Activated naive CD8-positive, alpha-beta T cell treated with anti-CD3 and anti-CD28 coated beads, Interleukin-2, amount 10 ng/mL, durations not matched to agents 7 days and 5 days (primary cell): Measurements from ENCODE around the gene SOX18. TPM values are rescaled to one million over a fixed set of nuclear protein-coding genes. Genes with fewer than 3 reads are reported as not detected.
"Not testable (repeated sequence)": the region's sequence is repeated elsewhere in the genome, so short reads cannot be mapped to it uniquely, and the experiment has no call there.

Experiments
- ATAC-seq: fragments of 150-1000 bp; cut with Tn5 transposase; one replicate; pipeline ENCODE4 v1.10.0; 2021; ENCODE audit warnings: low read depth, moderate library complexity
- POLR2A ChIA-PET: fragments of 350-600 bp; sonication (Branson Sonifier 250); formaldehyde crosslinking; loops from one replicate; lab custom pipeline; 2021; ENCODE audit warnings: antibody characterized with exemption; lab: Charles Lee
- DNase-seq: peaks from one replicate; pipeline ENCODE4 v3.0.0; 2021
- H3K27ac Mint-ChIP-seq: one replicate; pipeline ENCODE4 v1.8.0; 2022; ENCODE audit warnings: mild to moderate bottlenecking, mixed read lengths
- H3K27me3 Mint-ChIP-seq: one replicate; pipeline ENCODE4 v1.8.0; 2022; ENCODE audit warnings: mild to moderate bottlenecking, moderate library complexity, mixed read lengths
- H3K36me3 Mint-ChIP-seq: one replicate; pipeline ENCODE4 v1.8.0; 2021; ENCODE audit warnings: mild to moderate bottlenecking, mixed read lengths
- H3K4me1 Mint-ChIP-seq: one replicate; pipeline ENCODE4 v1.8.0; 2021; ENCODE audit warnings: mixed read lengths
- H3K4me3 Mint-ChIP-seq: one replicate; pipeline ENCODE4 v1.8.0; 2022; ENCODE audit warnings: mild to moderate bottlenecking, moderate library complexity, mixed read lengths
- H3K9me3 Mint-ChIP-seq: one replicate; pipeline ENCODE4 v1.8.0; 2021; ENCODE audit warnings: mixed read lengths
- total RNA-seq, 2 experiments: library from RNA; stranded (reverse); gene quantifications; one replicate each; pipeline ENCODE4 v1.2.3, GENCODE V29; 2021

SOX18 gene
- under 1 TPM; 0.30 to 0.51 TPM for total RNA-seq

DNA sequence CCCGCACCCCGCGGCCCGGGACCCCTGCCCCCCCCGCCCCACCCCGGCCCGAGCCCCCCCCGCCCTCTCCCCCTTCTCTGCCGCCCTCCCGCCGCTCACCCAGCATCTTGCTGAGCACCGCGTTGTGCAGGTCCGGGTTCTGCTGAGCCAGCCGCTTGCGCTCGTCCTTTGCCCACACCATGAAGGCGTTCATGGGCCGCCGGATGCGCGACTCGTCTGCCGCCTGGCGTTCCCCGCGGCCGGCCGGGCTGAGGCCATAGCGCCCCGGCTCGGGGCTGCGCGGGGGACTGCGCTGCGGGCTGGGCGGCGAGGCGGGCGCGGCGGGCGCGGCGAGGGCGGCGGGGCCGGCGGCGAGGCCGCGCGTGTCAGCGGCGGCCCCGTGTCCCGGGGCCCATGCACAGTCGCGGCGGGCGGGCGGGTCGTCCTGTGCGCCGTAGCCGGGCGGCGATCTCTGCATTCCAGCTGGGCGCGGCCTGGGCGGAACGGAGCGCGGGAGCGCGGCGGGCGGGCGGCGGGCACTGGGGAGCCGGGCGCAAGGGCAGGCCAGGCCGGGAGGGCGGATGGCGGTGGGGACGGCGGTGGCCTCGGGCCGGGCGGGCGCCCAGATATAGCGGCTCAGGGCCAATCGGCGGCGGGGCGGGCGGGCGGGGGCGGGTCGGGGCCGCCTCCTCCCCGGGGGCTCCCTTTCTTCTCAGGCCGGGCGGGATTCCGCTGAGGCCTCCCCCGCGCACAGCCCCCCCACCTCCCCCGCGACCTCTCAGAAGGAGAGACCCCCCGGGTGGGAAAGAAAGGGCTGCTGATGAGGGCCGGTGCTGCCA is at the start of gene SOX18:
TSS of gene SOX18 (minus strand) at position 580 of the 818 bp plus-strand sequence. CDS start at position 457, 123 bp downstream.
- Mint-ChIP-seq H3K36me3 (no peaks in the 10 kb centered on the region), H3K4me3 (peak within 1 kb of the TSS; percentile 71), H3K27me3 (peaks cover 28% of the 10 kb centered on the region), H3K9me3 (no peaks in the 10 kb centered on the region), H3K4me1 (peaks cover 10% of the 10 kb centered on the region), H3K27ac (no peak within 1 kb of the TSS)
- peak; percentile 59 for ATAC-seq
- POLR2A ChIA-PET = no interaction called here
- peak; percentile 66 for DNase-seq

DNA sequence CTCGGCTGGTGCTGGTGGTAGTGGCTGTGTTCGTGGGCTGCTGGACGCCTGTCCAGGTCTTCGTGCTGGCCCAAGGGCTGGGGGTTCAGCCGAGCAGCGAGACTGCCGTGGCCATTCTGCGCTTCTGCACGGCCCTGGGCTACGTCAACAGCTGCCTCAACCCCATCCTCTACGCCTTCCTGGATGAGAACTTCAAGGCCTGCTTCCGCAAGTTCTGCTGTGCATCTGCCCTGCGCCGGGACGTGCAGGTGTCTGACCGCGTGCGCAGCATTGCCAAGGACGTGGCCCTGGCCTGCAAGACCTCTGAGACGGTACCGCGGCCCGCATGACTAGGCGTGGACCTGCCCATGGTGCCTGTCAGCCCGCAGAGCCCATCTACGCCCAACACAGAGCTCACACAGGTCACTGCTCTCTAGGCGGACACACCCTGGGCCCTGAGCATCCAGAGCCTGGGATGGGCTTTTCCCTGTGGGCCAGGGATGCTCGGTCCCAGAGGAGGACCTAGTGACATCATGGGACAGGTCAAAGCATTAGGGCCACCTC is 49.1 kb upstream of the SOX18 start:
- Mint-ChIP-seq H3K4me3 (no peak overlapping the region), H3K27me3 (peaks cover 18% of the 10 kb centered on the region), H3K9me3 (peaks cover 2% of the 10 kb centered on the region), H3K36me3 (peaks cover 4% of the 10 kb centered on the region), H3K4me1 (peaks cover 6% of the 10 kb centered on the region), H3K27ac (no peak overlapping the region)
- POLR2A ChIA-PET = no interaction called here
- DNase-seq (no peak), ATAC-seq (no peak)

DNA sequence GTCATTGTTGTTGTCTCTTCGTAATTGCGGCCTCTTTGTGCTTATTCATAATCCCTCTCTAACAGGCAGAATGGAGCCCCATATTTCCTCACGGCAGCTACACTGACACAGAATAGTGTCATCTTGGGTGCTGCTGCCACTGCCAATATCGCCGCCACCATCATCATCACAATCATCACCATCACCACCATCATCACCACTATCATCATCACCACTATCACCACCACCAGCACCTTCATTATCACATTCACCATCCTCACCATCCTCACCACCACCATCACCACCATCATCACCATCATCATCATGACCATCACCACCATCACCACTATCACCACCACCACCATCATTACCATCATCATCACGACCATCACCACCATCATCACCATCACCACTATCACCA is 47.1 kb upstream of the SOX18 start:
- POLR2A ChIA-PET = no interaction called here
- peaks cover 7% of the 10 kb centered on the region for H3K27me3 Mint-ChIP-seq

DNA sequence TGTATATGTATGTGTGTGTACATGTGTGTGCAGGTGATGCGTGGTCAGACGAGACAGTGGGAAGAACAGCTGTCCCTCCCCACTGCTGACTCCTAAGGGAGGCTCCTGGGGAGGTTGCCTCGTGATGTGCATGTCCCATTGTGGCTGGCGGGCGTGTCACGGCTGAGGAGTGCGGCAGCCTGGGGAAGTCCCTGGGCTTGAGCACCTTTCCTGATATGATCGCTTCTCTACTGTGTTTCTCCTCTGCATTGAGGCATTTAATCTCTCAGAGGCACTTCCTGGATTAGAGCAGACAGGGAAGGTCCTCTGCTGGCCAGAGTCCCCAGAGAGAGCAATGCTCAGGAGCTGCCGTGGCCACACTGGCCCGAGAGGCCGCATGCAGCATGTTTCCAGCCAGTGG is 46.5 kb upstream of the SOX18 start:
- POLR2A ChIA-PET = no interaction called here
- peaks cover 2% of the 10 kb centered on the region for H3K9me3 Mint-ChIP-seq
- H3K4me1 Mint-ChIP-seq = peaks cover 6% of the 10 kb centered on the region
- ATAC-seq (no peak), DNase-seq (no peak)
- H3K36me3 Mint-ChIP-seq = peaks cover 4% of the 10 kb centered on the region
- H3K4me3 Mint-ChIP-seq = no peak overlapping the region
- peaks cover 1% of the 10 kb centered on the region for H3K27me3 Mint-ChIP-seq
- H3K27ac Mint-ChIP-seq = no peak overlapping the region

More for the DNA sequence above, 47.1 kb upstream of the SOX18 start:
- H3K4me1 Mint-ChIP-seq = peaks cover 6% of the 10 kb centered on the region
- DNase-seq = no peak
- no peak overlapping the region for H3K4me3 Mint-ChIP-seq
- no peak overlapping the region for H3K27ac Mint-ChIP-seq
- peaks cover 2% of the 10 kb centered on the region for H3K9me3 Mint-ChIP-seq
- no peak for ATAC-seq
- peaks cover 4% of the 10 kb centered on the region for H3K36me3 Mint-ChIP-seq

DNA sequence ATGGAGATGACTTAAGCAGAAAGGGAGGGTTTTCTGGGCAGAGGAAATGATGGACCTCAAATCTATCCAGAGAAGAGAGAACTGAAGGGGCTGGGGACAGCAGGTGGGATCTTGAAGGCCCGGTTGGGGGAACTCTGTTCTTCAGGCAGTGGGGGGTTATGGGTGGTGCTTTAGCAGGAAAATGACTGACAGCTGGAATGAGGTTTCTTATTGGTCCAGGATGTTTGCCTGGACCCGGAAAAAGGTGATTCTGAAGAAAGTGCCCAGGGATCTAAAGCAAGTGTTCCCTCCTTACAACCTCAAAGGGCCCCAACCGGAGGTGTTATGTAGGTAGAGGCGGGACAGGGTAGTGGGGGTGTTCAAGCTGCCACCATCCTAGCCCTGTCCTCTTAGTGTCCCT is 46.0 kb upstream of the SOX18 start:
- no peaks in the 10 kb centered on the region for H3K27me3 Mint-ChIP-seq
- no peak for ATAC-seq
- peaks cover 6% of the 10 kb centered on the region for H3K4me1 Mint-ChIP-seq
- DNase-seq = no peak
- POLR2A ChIA-PET = no interaction called here
- H3K27ac Mint-ChIP-seq = no peak overlapping the region
- H3K36me3 Mint-ChIP-seq = peaks cover 4% of the 10 kb centered on the region
- peaks cover 2% of the 10 kb centered on the region for H3K9me3 Mint-ChIP-seq
- H3K4me3 Mint-ChIP-seq = no peak overlapping the region

DNA sequence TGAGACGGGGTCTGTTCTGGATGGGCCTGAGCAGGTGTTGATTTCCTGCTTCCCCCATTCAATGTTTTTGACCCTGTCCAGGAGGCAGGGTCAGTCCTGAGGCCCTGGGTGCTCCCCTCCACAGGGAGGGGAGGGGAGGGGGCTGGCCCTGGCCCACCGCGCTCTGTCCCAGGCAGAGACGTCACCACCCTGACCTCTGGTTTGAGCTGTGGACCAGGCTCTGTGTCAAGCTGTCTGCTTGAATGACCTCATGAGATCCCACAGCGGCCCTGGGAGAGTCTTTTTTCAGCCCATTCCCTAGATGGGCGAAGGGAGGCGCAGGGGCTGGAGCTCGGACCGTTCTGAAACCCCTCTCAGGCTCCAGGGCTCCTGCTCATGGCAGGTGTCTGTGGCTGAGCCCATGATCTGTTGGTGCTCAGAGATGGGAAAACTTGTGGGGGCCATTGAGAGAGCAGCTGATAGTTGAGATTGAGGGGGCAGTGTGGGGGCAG is 43.6 kb upstream of the SOX18 start:
- H3K4me1 Mint-ChIP-seq = peaks cover 1% of the 10 kb centered on the region

DNA sequence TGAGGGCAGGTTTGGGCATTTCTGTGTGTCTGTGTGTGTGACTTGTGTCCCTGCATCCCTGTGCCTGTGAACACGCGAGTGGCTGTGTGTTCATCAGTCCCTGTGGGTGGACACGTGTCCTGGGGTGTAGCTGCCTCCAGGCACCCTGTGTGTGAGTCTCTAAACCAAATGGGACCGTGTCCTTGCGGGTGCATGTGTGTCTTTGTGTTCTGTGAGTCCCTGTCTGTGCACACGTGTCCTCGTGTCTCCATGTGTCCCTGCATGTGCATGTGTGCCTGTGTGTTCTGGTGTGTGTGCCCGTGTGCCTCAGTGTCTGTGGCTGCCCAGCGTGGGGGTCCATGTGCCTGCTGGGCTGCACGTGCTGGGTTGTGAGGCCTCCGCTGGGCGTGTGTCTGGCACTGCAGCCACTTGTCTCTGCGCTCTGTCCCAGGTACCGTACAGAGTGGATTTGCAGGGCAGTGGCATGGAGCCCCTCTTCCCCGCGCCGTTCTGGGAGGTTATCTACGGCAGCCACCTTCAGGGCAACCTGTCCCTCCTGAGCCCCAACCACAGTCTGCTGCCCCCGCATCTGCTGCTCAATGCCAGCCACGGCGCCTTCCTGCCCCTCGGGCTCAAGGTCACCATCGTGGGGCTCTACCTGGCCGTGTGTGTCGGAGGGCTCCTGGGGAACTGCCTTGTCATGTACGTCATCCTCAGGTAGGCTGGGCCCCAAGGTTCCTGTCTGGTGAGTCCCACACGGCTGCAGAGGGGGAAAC is 43.0 kb upstream of the SOX18 start:
- POLR2A ChIA-PET = no interaction called here
- H3K9me3 Mint-ChIP-seq = peaks cover 4% of the 10 kb centered on the region
- ATAC-seq (peak; percentile 12), DNase-seq (no peak)
- no peaks in the 10 kb centered on the region for H3K27me3 Mint-ChIP-seq
- H3K36me3 Mint-ChIP-seq = peaks cover 4% of the 10 kb centered on the region
- H3K4me3 Mint-ChIP-seq = no peak overlapping the region
- peaks cover 1% of the 10 kb centered on the region for H3K4me1 Mint-ChIP-seq
- no peak overlapping the region for H3K27ac Mint-ChIP-seq

More for the DNA sequence above, 43.6 kb upstream of the SOX18 start:
- DNase-seq = no peak
- no peak for ATAC-seq
- Mint-ChIP-seq H3K27me3 (no peaks in the 10 kb centered on the region), H3K9me3 (peaks cover 2% of the 10 kb centered on the region), H3K4me3 (no peak overlapping the region), H3K27ac (peak overlapping the region; percentile 72), H3K36me3 (peaks cover 4% of the 10 kb centered on the region)
- POLR2A ChIA-PET = no interaction called here

DNA sequence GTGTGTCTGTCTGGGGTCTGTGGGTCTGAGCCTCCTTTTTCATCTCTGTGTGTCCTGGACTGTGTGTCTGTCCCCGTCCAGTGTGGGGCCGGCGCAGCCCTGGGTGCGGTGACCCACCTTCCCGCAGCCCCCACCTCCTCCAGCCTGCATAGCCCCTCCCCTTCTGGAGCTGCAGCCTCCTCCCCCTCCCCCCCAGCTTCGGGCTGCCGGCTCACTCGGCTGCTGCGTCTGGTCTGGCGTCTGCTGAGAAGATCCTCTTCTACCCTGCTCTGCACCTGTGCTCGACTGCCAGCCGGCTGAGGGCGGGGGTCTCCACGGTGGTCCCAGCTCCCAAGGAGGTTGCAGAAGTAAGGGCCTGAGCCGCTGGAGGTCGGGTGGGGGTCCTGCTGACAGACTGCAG is 42.3 kb upstream of the SOX18 start:
- H3K27me3 Mint-ChIP-seq = peaks cover 1% of the 10 kb centered on the region
- H3K36me3 Mint-ChIP-seq = peaks cover 2% of the 10 kb centered on the region
- no peak for DNase-seq
- H3K9me3 Mint-ChIP-seq = peaks cover 2% of the 10 kb centered on the region
- H3K4me3 Mint-ChIP-seq = no peak overlapping the region
- POLR2A ChIA-PET = no interaction called here
- ATAC-seq = no peak
- H3K4me1 Mint-ChIP-seq = peaks cover 1% of the 10 kb centered on the region
- peak overlapping the region; percentile 40 for H3K27ac Mint-ChIP-seq

DNA sequence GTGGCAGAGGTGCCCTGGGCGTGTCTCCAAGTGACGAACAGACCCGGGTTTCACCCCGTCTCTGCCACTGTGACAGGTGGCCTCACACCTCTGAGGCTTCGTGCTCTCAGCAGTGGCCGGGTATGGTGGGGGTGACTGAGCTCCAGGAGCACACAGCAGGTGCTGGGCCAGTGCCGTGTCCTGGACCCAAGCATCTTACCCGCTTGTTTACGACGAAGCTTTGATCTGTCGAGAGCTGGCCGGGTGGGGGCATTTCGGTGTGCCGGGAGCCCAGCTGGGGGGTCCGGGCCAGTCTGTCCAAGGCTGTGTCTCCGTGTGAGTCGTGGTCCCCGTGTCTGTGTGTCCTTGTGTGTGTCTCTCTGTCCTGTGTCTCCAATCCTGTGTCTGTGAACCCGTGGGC is 41.9 kb upstream of the SOX18 start:
- peaks cover 4% of the 10 kb centered on the region for H3K9me3 Mint-ChIP-seq
- peaks cover 4% of the 10 kb centered on the region for H3K27me3 Mint-ChIP-seq
- DNase-seq (no peak), ATAC-seq (no peak)
- POLR2A ChIA-PET = no interaction called here
- peaks cover 1% of the 10 kb centered on the region for H3K4me1 Mint-ChIP-seq
- H3K4me3 Mint-ChIP-seq = no peak overlapping the region
- peak overlapping the region; percentile 40 for H3K27ac Mint-ChIP-seq
- no peaks in the 10 kb centered on the region for H3K36me3 Mint-ChIP-seq

DNA sequence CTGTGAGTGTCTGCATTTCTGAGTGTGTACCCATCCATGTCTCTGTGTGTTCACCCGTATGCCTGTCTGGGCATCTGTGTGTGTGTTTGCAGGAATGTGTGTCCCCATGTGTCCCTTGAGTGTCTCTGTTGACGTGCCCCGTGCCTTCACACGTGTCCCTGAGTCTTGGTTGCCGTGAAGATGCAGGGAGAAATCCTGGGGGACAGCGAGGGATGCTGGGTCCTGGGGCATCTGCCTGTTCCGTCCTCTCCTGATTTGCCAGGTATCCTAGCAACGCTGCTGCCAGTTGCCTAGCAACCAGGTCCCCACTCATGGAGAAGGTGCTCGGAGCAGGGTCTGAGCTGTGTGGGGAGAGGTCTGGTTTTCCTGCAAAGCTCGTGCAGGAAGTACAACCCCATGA is 40.7 kb upstream of the SOX18 start:
- Mint-ChIP-seq H3K27ac (no peak overlapping the region), H3K4me1 (peaks cover 1% of the 10 kb centered on the region), H3K27me3 (peaks cover 13% of the 10 kb centered on the region), H3K4me3 (no peak overlapping the region), H3K9me3 (peaks cover 4% of the 10 kb centered on the region), H3K36me3 (no peaks in the 10 kb centered on the region)
- POLR2A ChIA-PET = no interaction called here
- DNase-seq (no peak), ATAC-seq (no peak)

DNA sequence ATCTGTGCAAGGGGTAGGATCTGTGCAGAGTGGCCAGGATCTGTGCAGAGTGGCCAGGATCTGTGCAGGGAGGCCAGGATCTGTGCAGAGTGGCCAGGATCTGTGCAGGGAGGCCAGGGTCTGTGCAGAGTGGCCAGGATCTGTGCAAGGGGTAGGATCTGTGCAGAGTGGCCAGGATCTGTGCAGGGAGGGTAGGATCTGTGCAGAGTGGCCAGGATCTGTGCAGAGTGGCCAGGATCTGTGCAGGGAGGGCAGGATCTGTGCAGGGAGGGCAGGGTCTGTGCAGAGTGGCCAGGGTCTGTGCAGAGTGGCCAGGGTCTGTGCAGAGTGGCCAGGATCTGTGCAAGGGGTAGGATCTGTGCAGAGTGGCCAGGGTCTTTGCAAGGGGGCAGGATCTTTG is 39.1 kb upstream of the SOX18 start:
- H3K27me3 Mint-ChIP-seq = peaks cover 22% of the 10 kb centered on the region
- H3K36me3 Mint-ChIP-seq, POLR2A ChIA-PET, ATAC-seq, H3K4me3 Mint-ChIP-seq, DNase-seq, H3K9me3 Mint-ChIP-seq, H3K4me1 Mint-ChIP-seq, H3K27ac Mint-ChIP-seq: not testable (repeated sequence)

DNA sequence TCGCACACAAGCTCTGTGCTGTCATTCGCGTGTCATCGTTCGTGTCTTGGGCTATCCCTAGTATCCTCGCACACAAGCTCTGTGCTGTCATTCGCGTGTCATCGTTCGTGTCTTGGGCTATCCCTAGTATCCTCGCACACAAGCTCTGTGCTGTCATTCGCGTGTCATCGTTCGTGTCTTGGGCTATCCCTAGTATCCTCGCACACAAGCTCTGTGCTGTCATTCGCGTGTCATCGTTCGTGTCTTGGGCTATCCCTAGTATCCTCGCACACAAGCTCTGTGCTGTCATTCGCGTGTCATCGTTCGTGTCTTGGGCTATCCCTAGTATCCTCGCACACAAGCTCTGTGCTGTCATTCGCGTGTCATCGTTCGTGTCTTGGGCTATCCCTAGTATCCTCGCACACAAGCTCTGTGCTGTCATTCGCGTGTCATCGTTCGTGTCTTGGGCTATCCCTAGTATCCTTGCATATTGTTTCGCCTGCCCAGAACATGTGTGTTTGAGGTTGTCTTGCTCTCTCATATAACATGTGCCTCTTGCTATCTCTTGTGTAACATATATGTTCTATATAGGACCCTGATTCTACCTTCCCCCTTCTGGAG is 37.9 kb upstream of the SOX18 start:
- Mint-ChIP-seq H3K4me1 (peaks cover 15% of the 10 kb centered on the region), H3K27me3 (peaks cover 28% of the 10 kb centered on the region)
- H3K27ac Mint-ChIP-seq, DNase-seq, H3K4me3 Mint-ChIP-seq, H3K36me3 Mint-ChIP-seq, ATAC-seq, H3K9me3 Mint-ChIP-seq, POLR2A ChIA-PET: not testable (repeated sequence)

DNA sequence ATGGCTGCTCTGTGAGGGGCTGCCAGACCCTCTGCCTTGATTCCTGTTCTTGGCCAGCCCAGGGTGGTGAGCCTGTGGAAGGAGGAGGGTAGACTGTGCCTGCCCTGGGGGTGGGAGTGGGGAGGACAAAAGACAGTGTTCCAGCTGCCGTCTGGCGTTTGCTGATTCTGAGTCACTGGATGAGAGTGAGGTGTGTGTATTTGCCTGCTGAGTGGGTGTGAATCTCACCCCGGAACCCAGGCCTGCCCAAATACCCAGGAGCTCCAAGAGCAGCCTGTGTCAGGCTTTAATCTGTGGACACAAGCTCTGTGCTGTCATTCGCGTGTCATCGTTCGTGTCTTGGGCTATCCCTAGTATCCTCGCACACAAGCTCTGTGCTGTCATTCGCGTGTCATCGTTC is 37.4 kb upstream of the SOX18 start:
- ATAC-seq (no peak), DNase-seq (no peak)
- Mint-ChIP-seq H3K9me3 (peaks cover 4% of the 10 kb centered on the region), H3K36me3 (no peaks in the 10 kb centered on the region), H3K4me1 (peaks cover 17% of the 10 kb centered on the region), H3K4me3 (no peak overlapping the region), H3K27ac (no peak overlapping the region), H3K27me3 (peaks cover 28% of the 10 kb centered on the region)
- POLR2A ChIA-PET = no interaction called here
